HG03342 (cell line): ENCODE measurements around the gene PABPN1L.

Source experiments
- ATAC-seq: cut with Tn5 transposase; IDR thresholded peaks from one replicate; pipeline ENCODE4 v1.9.1; 2021; ENCODE audit warnings: mild to moderate bottlenecking, moderate library complexity; ENCODE audit not compliant: unreplicated experiment

PABPN1L gene

DNA sequence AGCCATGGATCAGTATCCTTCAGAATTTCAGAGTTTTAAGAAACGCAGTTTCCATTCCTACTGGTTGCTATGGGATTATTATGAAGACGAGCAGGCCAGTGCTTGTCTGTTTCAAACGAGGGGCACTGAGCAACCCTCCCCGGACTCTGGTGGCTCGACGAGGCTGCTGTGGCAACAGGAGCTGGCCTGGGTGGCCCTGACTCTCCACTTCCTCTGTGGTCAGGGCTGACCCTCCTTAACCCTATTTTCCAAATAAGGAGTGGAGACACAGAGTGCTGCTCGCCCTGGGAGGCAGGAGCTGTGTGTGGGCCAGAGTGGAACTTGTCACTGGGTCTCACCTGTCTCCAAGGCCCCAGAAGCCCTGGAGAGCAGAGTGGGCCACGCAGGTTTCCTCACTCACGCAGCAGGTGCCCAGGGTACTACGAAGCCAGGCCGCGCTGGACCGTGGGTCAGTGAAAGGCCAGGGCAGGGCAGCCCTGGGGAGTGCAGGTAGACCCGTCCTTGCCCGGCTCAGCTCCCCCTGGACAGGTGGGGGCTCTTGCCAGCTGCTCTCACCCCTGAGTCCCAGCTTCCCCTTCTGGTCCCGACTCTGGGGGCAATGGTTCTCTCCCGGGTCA, 13.0 kb downstream of the PABPN1L start:
- ATAC-seq, result no peak

DNA sequence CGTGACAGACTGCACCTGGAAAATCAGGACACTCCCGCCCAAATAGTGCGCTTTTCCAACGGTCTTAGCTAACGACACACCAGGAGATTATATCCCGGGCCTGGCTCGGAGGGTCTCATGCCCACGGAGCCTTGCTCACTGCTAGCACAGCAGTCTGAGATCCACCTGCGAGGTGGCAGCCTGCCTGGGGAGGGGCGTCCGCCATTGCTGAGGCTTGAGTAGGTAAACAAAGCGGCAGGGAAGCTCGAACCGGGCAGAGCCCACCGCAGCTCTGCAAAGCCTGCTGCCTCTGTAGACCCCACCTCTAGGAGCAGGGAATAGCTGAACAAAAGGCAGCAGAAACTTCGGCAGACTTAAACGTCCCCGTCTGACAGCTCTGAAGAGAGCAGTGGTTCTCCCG, 14.8 kb downstream of the PABPN1L start:
- ATAC-seq, result no peak

GRCh38 chr16:88850531-88851199, 15.8 kb downstream of the PABPN1L start:
- no peak for ATAC-seq

- no peak for ATAC-seq
Observed at GRCh38 chr16:88848557-88848956, 17.9 kb downstream of the PABPN1L start.

GRCh38 chr16:88847654-88848053, 18.8 kb downstream of the PABPN1L start:
- no peak for ATAC-seq

DNA sequence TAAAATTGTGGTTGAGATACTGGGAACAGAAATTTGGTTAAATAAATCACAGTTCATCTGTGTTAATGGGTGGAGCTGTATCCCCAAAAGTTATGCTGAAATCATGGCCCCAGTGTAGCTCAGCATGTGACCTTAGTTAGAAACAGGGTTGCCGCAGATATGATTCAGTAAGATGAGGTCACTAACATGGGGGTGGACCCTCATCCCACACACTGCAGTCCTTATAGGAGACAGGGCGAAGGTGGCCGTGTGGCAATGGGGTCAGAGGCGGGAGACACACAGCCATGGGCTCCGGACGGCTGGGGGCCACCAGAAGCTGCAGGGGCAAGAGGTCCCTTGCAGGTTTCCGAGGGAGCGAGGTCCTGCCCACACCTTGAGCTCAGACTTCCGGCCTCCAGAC, 20.4 kb downstream of the PABPN1L start:
- no peak for ATAC-seq

DNA sequence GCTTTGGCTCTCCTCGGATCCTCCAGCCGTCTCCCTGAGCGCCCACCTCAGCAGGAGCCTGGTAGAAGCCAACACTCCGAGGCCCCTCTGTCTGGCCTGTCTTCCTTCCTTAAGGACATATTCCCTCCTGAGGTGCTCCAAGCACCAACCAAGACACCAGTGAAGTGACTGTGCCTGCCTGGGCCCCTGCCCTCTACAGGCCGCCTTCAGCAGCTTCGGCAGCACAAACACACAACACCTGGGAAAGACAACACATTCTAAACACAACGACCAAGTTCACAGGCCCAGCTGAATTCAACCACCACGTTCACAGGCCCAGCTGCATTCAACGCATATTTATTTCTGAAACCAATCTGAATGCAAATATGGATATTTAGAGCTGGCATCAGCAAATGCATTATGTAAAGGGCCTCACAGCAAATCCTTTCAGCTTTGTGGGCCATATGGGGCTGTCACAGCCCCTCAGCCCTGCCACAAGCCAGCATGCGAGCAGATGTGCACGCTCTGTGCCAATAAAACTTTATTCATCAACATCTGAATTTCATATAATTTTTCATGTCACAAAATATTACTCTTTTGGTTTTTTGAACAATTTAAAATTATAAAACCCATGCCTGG, 21.9 kb downstream of the PABPN1L start:
- no peak for ATAC-seq

DNA sequence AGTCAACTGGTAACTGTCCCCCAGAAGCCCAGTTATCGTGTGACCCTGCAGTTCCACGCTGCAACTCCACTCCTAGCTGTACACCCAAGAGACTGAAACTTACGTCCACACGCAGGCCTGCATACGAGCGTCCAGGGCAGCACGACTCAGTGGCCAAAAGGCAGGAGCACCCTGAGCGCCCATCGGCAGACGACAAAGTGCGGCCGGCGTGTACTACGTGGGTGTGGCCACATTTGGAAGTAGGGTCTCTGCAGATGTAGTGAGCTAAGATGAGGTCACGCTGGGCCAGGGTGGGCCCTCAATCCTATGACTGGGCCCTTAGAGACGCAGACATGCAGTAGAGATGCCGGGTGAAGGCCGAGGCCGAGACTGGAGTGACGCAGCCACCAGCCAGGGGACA, 23.2 kb downstream of the PABPN1L start:
- no peak for ATAC-seq

DNA sequence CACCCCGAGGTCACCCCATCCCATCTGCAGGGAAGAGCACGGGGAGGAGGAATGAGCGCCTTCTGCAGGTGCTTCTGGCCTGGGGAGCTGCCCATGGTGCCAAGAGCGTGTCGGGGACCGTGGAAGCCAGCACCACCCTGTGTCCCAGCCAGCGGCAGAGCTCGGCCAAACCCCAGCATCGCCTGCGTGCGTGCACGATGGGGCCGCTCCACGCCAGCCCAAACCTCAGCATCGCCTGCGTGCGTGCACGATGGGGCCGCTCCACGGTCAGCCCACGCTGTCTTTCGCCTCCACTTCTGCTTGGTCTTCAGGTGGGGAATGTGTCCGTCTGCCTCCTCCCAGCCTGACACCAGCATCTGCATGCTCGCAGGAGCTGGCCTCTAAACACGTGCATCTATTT, 23.7 kb downstream of the PABPN1L start:
- ATAC-seq, result no peak

GRCh38 chr16:88842308-88842756, 24.1 kb downstream of the PABPN1L start:
- ATAC-seq, result no peak

GRCh38 chr16:88841521-88842307, 24.7 kb downstream of the PABPN1L start:
- ATAC-seq, result no peak

DNA sequence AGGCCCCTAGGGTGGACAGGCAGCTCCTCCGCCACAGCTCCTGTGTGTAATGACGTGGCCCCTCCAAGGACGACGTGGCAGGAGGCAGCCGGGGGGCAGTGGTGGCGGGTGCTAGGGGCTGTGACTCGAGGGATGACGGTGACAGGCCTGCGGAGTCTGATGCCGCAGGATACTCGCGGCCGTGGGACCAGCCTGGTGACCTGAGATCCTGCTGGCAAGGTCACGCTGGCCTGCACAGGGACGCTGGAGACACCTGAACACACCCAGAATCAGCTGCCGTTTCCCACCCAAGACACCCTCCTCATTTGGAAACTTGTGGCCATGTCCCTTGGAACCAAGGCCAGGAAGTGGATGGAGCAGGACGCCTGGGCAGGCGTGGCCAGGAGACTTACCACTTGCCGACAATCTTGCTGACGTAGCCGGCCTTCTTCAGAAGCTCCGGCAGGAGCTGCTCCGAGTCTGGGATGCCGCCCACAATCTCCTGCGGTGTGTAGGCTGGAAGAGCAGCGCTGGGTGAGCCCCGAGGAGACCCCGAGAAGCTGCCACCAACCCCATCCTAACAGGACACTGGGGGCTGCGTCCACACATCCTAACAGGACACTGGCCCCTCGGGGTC, 25.8 kb downstream of the PABPN1L start:
- no peak for ATAC-seq

DNA sequence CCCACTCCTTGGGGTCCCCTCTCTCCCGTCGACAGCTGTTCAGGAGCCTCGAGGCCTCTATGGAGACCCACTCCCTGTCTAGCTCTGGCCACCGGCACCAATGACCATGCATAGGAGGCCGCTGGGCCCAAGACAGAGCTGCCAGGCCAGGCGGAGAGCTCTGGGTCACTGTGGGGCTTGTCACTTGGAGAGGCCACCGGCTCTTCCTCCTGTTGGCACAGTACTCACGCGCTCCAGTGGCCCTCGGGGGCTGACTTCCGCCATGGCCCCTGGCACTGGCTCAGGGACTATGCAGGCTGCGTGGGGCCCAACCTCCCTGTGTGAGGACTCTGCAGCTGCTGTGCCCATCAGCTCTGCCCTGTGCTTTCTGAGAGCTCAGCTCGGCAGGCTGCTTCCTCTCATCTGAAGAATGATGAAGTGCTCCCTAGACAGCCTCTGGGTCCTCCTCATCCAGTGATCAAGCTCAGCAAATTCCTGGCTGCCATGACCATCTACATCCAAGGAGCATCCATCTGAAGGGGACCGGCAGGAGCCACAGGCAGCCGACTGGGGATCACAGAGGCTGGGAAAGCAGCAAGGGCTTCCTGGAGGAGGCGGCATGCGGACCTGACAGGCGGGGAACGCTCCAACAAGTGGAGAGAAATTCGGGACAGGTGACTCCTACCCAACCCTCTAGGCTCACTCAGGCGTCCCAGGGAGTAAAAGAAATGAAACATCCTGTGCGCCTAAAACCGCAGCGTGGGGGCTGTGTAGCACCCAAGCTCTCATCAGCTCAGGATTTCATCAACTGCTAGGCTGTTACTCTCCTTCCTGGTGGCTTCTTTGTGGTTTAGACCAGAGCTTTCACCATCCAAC, 26.5 kb downstream of the PABPN1L start:
- ATAC-seq, result no peak

- ATAC-seq, result no peak
Observed at GRCh38 chr16:88839026-88839529, 27.4 kb downstream of the PABPN1L start.

- ATAC-seq, result no peak
Observed at GRCh38 chr16:88838566-88838965, 27.9 kb downstream of the PABPN1L start.

GRCh38 chr16:88837806-88838205, 28.7 kb downstream of the PABPN1L start:
- ATAC-seq, result no peak

DNA sequence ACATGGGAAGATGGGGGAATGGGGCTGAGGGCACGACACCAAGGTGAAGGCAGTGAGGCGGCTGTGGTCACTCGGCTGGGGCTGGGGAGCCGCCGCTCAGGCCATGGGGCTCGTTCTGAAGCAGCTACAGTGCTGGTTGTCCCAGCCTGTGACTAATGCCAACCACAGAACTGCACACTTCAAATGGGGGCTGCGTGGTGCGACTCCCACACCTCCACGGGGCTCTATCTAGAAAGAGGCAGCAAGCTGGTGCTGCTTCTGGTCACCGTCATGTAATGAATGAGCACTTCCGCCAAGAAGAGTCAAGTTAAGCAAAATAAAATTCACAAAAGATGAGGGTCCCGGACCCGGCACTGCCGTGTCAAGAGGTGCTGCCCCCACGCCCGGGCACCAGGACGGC, 29.7 kb downstream of the PABPN1L start:
- no peak for ATAC-seq

DNA sequence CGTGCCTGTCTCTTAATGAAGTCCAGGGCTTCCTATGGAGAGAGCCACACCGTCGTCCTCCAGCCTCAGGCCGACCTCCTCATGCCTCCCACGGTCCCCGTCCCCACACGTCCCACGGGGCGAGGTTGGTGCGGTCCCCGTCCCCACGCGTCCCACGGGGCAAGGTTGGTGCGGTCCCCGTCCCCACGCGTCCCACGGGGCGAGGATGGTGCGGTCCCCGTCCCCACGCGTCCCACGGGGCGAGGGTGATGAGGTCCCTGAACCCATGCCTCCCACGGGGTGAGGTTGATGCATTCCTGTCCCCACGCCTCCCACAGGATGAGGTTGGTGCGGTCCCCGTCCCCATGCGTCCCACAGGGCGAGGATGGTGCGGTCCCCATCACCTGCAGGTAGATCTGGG, 30.6 kb downstream of the PABPN1L start:
- ATAC-seq, result no peak

GRCh38 chr16:88835383-88835782, 31.1 kb downstream of the PABPN1L start:
- ATAC-seq, result no peak

DNA sequence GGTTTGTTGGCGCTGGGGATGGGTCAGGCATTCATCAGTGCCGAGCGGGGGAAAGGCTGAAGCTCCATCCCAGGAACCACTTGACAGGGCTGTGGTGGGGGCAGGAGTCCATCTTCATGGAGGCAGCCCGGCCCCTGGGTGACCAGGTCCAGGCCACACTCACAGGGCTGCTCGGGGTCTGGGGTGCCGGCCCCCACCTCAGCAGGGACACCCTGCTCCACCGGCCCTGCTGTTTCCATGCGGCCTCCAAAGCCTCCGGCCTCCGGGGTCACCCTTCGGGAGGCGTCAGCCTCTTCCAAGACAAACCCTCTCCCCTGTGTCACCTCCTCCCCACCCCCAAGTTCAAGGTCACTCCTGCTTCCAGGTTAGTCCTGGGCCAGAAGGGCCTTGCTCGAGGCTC, 31.8 kb downstream of the PABPN1L start:
- no peak for ATAC-seq
